NCI-H187 (cell line): Measurements from ENCODE around the gene UBR3.
"Not testable (repeated sequence)": the region's sequence is repeated elsewhere in the genome, so short reads cannot be mapped to it uniquely, and the experiment has no call there.

ENCODE experiments used
- DNase-seq, 2 experiments: peaks; one replicate each; lab custom pipeline; 2025; lab: John Stamatoyannopoulos, UW

UBR3 gene

DNA sequence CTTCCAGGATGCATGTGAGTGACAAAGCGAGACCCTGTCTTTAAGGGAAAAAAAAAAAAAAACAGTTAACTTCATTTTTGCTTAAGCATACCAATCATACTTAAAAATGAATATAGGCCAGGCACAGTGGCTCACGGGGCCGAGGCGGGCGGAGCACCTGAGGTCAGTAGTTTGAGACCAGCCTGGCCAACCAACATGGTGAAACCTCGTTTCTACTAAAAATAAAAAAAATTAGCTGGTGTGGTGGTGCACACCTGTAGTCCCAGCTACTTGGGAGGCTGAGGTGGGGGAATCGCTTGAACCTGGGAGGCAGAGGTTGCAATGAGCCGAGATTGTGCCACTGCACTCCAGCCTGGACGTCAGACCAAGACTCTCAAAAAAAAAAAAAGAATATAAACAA lies 44.1 kb downstream of the UBR3 start:
- not testable (repeated sequence) for DNase-seq

DNA sequence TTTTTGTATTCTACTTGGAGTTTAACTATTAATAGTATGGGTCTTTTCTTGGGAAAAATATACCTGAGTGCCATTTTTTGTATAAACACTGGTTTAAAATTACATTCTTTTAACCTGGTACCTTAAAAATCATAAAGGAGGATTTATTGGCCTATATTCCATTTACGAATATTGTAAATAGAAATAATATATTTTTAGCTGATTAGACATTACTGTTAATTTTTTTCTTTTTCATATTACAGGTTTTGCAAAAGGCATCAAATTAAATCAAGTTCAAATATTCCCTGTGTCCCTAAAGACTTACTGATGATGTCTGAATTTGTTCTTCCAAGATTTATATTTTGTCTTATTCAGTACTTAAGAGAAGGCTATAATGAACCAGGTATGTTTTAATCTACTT lies 44.7 kb downstream of the UBR3 start:
- DNase-seq, result no peak

DNA sequence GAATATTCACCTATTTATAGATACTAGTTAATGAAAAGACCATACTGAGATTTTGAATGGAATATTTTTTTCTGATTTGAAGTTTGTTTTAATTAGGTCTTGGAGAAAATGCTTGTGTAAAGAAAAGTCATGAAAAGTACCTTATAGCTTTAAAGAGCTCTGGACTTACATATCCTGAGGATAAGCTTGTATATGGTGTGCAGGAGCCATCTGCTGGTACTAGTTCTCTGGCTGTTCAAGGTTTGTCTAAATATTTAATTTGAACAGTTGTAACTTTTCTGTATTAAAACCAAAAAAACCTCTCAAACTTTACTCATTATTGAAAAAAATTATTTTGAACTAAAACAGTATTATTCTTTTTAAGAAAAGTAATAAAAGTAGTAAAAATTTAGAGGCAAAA lies 50.1 kb downstream of the UBR3 start:
- DNase-seq, result no peak

DNA sequence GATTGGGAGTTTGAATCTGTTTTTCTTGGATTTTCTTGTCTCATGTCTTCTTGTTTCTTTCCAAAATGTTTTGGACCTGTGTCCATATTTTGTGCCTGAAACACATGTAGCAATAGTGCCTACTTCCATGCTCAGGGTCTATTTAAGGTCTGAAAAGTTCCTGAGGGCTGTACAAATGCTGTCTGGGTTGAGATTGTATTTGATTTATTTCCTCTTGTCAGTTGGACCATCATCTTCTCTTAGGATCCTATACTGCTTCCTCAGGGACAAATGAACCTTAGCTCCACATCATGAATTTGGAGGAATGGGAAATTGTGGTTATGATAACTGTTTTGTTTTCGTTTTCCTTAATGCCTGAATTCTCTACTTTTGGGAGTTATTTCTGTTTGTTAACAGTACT lies 59.9 kb downstream of the UBR3 start:
- DNase-seq, result no peak

DNA sequence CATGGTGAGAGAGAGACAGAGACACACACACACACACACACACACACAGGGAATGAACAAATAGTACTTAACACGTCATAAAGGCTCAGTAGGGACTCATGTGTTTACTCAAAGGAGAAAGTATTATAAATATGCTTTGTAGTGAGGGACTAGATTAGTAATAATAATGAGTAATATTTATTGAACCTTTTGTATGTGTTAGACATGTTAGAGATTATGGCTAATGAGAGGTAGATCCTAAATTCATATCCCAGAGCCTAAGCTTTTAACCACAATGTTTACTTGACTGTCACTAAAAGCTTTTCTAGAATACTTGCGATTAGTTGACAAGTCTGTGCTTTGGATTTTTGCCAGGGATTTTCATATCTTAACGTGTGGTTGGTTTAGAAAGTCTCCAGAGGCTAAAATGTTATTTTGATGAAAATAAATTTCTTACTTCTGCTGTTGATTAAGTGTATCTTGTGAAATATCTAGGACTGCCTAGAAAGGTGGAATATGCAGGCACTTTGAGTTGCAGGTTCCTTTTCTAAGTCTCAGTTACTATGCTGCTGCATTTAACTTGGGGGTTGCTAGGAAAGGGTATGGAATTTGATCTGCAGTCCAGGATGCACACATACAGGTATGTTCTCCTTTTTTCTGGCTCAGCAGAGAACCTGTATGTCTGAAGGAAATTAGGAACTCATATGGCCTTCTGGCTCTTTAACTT lies 64.5 kb downstream of the UBR3 start:
- peak; percentile 1 to 13 for DNase-seq

DNA sequence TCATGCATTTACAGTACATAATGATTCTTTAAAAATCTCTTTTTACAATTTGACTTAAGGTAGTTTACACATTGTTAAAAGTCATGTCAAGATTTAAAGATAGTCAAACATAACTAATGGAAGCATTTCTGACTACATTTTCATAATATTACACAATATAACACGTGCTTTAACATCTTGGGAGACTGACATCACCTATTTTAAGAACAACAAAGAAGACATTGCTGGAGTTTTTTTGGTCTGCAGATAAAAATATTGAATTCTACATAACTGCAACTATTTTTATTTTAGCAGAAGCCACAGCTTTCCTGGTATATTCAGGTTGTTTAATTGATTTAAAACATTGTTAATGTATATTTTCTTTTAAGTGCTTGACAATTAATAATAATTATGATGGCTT lies 65.7 kb downstream of the UBR3 start:
- no peak for DNase-seq

DNA sequence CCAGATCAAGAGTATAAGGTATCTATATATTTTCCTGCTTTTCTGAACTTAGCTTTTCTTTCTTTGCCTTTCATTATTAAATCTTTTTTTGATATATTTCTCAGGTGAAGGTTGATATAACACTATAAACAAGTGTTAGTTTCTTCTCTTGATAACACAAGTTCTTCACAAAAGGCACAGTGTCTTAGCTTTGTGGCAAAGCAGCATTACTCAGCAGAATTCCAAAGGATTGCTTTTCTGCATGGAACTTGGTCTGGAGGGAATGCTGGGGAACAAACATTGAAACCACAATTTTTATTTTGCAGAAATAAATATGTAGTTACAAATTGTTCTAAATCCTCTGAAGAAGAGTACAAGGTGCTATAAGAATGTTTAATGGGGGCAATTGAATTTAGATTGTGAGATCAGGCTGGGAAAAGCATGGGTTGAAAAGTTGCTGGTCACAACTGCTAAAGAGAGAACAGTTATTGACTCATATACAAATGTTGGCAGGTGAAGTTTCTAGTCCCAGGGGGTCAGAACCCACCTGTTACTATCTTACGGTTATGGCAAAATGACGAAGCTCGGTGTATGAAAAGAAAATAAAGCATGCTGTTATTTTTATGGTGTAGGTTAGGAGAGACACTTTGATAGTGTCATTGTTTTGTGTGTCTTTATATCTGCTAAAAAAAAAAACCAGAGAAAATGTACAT lies 68.2 kb downstream of the UBR3 start:
- no peak for DNase-seq

DNA sequence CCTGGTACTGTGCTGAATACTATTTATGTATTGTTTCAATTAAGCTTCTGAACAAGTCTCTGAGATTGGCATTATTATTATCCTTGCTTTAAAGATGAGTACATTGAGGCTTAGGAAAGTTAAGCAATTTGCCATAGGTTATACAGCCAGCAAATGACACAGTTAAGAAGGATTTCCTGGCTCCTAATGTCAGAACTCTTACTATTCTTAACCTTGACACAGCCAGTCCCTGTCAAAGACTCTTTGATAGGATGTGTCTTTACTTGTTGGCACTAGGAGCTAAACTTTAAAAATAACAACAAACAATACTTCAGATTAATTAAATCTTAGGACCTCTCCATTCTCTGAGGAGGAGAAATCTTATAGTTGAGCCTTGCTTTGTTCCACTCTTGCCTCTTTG lies 70.6 kb downstream of the UBR3 start:
- no peak for DNase-seq

DNA sequence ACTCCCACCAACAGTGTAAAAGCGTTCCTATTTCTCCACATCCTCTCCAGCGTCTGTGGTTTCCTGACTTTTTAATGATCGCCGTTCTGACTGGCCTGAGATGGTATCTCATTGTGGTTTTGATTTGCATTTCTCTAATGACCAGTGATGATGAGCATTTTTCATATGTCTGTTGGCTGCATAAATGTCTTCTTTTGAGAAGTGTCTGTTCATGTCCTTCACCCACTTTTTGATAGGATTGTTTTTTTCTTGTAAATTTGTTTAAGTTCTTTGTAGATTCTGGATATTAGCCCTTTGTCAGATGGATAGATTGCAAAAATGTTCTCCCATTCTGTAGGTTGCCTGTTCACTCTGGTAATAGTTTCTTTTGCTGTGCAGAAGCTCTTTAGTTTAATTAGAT lies 72.8 kb downstream of the UBR3 start:
- not testable (repeated sequence) for DNase-seq

DNA sequence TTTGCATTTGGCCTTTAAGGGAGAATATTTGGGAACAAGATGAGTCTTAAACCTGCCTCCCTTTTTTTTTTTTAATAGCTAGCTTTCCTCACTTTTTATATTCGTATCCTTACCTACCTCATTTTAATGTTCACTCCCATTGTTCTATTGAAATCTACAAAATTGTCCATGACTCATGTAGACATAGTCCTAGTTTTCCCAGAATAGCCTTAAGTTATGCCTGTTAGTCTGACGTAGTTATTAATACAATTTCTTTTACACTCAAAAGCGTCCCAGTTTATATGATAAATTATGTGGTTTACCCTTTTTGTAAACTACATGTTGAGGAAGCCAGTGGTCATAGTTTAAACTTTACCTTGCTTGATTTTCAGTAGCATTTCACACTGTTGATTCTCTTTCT lies 73.4 kb downstream of the UBR3 start:
- DNase-seq, result no peak

DNA sequence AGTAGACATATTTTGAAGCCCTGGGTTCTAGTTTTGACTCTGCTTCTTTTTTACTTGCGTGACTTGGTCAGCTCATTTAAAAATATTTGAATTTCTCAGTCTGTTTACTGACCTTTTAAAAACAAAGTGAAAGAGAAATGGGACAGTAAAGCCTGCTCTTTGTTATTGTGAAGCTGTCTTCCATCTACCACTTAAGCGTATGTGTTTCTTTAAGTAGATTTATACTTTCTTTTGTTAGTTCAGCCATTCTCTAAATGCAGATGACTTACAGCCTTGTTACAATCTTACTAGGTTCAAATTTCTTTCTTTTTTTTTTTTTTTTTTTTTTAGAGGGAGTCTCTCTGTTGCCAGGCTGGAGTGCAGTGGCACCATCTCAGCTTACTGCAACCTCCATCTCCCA lies 79.5 kb downstream of the UBR3 start:
- no peak for DNase-seq

DNA sequence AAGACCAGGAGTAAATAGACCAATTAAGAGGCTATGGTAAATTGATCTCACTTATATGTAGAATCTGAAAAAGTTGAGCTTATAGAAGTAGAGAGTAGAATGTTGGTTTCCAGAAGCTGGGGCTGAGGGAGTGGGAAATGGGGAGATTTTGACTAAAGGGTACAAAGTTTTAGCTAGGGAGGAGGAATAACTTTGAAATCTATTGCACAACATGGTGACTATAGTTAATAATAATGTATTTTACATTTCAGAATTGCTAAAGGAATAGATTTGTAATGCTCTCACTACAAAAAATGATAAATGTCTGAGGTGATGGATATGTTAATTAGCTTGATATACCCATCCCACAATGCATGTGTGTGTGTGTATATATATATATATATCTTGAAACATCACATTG lies 82.1 kb downstream of the UBR3 start:
- DNase-seq, result no peak

DNA sequence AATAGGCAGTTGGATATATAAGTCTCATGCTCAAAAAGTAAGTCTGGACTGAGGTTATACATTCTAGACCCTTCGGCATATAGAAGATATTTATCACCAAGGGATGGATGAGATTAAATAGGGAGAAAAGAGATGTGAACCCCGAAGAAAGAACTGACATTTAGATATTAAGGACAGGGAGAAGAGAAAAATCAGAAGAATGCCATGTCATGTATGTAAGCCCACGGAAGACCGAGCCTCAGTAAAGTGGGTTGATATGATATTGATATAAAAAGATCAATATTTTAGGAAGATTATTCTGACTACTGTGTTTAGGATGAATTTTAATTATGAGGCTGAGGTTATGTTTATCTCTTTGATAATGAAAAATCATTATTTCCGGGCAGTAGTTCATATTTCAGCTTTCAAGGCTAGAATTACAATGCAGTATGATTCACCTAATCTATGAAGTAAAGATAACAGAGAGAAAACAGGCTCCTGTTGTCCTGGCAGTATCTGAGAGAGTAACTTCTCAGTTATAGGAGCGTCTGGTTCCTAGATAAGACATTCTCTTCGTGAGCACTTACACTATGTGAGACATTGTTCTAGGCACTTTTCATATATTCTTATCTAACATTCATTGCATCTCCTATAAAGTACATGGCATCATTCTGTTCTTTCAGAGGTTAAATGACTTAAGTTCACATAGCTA lies 83.0 kb downstream of the UBR3 start:
- DNase-seq, result no peak

DNA sequence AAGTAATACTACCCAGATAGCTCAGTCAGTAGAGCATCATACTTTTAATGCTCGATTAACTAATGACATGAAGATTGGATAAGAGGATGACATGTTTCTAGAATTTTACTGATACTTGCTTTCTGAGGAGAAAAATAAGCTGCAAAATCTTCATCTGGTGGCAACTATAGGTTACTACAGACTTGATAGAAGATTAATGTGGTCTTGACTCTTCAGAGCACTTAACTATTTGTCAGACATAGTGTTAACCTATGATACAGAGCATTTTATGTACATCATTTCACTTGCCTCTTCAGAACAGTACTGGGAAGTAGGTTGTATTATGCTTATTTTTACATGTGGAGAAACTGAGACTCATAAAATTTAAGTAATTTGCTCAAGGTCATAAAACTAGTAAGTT lies 83.9 kb downstream of the UBR3 start:
- DNase-seq, result no peak

DNA sequence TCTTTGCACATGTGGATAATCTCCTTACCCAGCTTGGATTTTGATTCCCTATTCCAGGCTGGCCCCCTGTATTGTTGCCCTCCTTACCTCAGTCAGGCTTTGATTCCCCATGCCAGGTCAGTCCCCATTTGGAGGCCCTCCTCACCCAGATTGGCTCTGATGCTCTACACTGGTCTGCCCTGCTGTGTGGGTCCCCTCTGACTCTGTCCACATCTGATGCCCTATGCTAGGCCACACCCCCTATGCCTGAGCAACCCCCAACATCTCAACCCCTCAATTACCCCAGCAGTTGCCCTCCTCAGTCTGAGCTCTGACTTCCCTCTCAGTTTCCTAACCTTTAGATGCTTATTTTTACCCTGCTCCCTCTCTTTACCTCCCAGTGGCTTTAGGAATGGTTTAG lies 89.4 kb downstream of the UBR3 start:
- DNase-seq, result no peak

DNA sequence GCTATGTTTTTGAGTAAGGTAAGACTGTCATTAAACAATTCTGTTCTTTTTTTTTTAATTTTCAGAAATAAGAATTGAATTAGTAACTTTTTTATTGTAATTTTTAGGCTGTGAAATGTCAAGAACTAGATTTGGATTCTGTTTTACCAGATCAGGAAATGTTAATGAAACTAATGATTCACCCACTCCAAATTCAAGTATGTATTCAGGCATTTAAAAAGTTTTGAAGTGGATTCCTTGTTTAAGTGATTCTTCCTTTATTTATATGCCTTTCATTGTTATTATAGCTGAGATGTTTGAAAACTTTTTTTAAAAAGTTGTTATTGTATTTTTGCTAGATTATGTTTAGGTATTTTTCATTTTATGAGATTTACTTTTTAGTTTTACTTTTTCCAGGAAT lies 96.7 kb downstream of the UBR3 start:
- DNase-seq, result no peak

DNA sequence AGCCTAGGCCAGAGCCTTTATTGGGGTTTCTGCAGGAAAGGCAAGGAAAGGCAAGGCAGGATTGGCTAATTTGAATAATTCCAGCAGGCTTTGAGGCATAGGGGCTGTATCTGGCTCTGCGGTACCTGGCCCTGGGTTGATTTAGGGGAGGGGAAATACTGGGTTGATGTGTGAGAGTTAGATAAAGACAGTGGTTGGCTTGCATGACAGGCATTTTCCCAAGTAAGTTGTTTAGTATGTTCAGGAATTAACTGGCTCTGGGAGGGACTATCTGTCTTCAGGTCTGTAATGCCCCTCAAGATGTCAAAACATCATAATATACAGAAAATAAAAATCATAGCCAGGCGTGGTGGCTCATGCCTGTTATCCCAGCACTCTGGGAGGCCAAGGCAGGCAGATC lies 98.7 kb downstream of the UBR3 start:
- no peak for DNase-seq

DNA sequence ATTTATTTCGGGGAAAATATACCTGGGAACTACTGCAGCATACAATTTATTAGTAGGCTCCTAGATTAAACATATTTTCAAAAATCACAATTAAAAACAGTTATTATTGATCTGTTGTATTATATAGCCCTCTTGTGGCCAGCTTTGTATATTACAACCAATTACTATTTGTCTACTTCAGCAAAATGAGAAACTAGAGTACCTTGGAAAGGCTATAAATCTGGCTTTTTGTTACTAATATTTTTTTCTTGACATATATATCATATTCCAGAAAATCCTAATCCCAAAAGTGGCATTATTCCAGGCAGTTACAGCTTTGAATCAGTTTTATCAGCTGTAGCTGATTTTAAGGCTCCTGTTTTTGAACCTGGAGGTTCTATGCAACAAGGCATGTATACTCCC lies 101.2 kb downstream of the UBR3 start:
- no peak for DNase-seq

DNA sequence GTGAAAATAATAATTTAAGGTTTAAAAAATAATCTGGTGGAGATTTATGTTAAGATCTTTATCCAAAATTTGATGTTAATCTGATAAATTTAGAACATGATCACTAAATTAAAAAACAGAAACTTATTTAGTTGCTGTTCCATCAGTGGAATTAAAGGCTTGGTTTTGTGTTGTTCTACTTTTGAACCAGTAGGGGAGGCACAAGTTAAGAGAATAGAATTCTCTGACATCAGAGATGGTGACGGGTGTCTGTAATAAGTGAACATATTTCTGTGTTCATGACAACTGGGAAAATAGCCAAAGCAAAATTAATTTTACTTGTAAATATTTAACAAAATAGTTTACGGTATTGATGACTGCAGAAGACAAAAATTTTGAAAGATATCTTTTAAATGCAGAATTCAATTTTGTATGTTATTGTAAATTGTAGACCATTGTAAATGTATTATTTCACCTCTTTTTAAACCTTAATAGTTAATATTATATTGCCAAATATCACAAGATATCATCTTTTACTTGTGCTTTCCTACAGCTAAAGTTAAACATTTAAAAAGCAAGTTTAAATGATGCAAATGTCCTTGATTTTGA lies 106.0 kb downstream of the UBR3 start:
- no peak for DNase-seq

DNA sequence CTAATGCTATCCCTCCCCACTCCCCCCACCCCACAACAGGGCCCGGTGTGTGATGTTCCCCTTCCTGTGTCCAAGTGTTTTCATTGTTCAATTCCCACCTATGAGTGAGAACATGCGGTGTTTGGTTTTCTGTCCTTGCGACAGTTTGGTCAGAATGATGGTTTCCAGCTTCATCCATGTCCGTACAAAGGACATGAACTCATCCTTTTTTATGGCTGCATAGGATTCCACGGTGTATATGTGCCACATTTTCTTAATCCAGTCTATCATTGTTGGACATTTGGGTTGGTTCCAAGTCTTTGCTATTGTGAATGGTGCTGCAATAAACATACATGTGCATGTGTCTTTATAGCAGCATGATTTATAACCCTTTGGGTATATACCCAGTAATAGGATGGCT lies 109.4 kb downstream of the UBR3 start:
- not testable (repeated sequence) for DNase-seq

DNA sequence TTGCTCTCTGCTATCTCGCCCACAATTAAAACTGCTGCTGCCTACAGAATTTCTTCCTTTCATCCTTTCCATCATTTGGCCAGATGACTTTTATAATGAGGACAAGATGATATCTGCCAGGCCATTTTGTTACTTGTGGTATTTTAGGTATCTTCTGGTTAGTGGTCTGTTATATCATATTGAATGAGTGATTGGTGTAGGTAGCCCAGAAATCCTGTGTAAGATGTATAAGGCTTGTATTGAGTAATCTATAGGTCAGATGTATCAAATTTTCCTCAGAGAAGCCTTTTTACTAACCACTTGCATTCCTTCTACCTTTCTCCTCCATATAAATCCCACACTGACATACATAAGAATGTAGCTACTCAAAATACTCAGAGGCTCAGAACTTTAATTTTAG lies 118.3 kb downstream of the UBR3 start:
- DNase-seq, result no peak

DNA sequence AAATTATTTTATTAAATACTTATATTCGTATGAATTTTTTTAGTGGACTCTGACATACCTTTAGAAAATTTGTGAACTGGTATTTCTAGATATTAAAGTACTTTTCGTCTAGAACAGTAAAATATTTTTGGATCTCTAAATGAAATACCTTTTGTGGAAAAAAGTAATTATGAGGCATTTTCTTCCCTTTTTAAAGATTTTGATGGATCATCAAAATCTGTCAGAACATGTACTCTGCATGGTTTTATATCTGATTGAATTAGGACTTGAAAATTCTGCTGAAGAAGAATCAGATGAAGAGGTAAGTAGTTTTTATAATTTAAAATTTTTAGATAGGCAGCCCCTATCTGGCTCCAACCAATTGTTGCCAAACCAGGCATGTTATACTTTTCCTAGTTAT lies 118.8 kb downstream of the UBR3 start:
- no peak for DNase-seq

DNA sequence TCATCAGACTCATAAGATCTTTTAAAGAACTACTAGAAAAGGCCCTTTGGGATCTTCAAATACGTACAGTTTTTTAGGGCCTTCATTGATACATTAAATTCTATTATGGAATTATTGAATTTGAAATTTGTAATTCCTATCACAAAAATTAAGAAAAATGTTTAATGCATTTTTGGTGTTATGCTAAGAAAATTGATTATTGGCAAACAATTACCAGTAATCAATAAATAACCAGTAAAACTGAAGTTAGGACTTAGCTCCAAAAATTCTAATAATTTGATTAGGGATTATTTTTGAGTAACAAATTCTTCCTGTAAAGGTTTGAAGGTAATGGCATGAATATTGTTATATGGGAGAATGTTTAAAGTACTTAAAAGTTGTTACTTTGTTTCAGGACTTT lies 119.3 kb downstream of the UBR3 start:
- no peak for DNase-seq
